ENCODE results near the gene PLD4. TPM values are rescaled to one million over a fixed set of nuclear protein-coding genes. Genes with fewer than 3 reads are reported as not detected.

The PLD4 gene
- total and polyA plus RNA-seq, 2 of the 8 experiments (the other 6 are each of a cell fraction or from before 2014, with no cell fraction given): 0.05 TPM; not detected in 1

- CTCF ChIA-PET (ENCODE audit: partially characterized antibody): interaction anchor here (0.5 to 1.5 kb wide), 3 partner anchors 13 to 403 kb away, joined by 3 to 4 read pairs (median 3); no protein-coding TSS in a partner anchor
- TF ChIP-seq TBP (IDR thresholded peaks at IDR 0.05; ENCODE audit: low read depth, low read length) (no peak), RXRA (IDR thresholded peaks at IDR 0.05; ENCODE audit: insufficient read depth, low read depth, low read length) (no peak), SAP30 (IDR thresholded peaks at IDR 0.05; ENCODE audit: insufficient read depth, insufficient replicate concordance, low read length) (no peak), RNF2 (IDR thresholded peaks at IDR 0.05; ENCODE audit: borderline replicate concordance, low read depth, low read length, missing control alignments, poor library complexity, severe bottlenecking) (no peak), FOSL1 (IDR thresholded peaks at IDR 0.05; ENCODE audit: insufficient read depth, low read depth, low read length) (no peak), CREB1 (IDR thresholded peaks at IDR 0.05) (no peak), CBX5 (IDR thresholded peaks at IDR 0.05; ENCODE audit: low read depth, low read length) (no peak)
- TF ChIP-seq, protein P1, sequence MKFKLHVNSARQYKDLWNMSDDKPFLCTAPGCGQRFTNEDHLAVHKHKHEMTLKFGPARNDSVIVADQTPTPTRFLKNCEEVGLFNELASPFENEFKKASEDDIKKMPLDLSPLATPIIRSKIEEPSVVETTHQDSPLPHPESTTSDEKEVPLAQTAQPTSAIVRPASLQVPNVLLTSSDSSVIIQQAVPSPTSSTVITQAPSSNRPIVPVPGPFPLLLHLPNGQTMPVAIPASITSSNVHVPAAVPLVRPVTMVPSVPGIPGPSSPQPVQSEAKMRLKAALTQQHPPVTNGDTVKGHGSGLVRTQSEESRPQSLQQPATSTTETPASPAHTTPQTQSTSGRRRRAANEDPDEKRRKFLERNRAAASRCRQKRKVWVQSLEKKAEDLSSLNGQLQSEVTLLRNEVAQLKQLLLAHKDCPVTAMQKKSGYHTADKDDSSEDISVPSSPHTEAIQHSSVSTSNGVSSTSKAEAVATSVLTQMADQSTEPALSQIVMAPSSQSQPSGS (IDR thresholded peaks at IDR 0.05; ENCODE audit: low read length): no peak
- TF ChIP-seq, protein P2, sequence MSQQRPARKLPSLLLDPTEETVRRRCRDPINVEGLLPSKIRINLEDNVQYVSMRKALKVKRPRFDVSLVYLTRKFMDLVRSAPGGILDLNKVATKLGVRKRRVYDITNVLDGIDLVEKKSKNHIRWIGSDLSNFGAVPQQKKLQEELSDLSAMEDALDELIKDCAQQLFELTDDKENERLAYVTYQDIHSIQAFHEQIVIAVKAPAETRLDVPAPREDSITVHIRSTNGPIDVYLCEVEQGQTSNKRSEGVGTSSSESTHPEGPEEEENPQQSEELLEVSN (IDR thresholded peaks at IDR 0.05): no peak
Observed at GRCh38 chr14:104878582-104878981, 46.1 kb upstream of the PLD4 start.

More at GRCh38 chr14:104878582-104878981, 46.1 kb upstream of the PLD4 start:
- Histone ChIP-seq H3K79me2 (ENCODE audit: control insufficient read depth in 1 of 2, insufficient read depth in 2 of 2, low read length in 2 of 2) (no peaks in the 10 kb centered on the region; a peak in 1 of 4 replicates), H2BK20ac (ENCODE audit: low read length) (no peak overlapping the region), H2BK15ac (ENCODE audit: low read length) (no peak overlapping the region), H3K27me3 (replicated peaks in 1 of 4; ENCODE audit: control insufficient read depth in 3 of 4, extremely low read depth in 1 of 4, insufficient read depth in 3 of 4, low read length in 3 of 4) (no peaks in the 10 kb centered on the region), H3K4me2 (ENCODE audit: insufficient read depth in 1 of 2, low read depth in 2 of 2, low read length in 2 of 2) (no peak overlapping the region), H3K56ac (replicated peaks; ENCODE audit: insufficient read length, low read depth, low read length) (no peak overlapping the region), H4K91ac (replicated peaks; ENCODE audit: insufficient read length, low read length) (no peak overlapping the region), H4K8ac (ENCODE audit: extremely low read depth, insufficient read depth, low read length) (no peak overlapping the region; the same call in 1 of the 2 replicates), H3K9ac (replicated peaks in 1 of 4; ENCODE audit: extremely low read depth in 1 of 4, low read depth in 3 of 4, low read length in 3 of 4) (no peak overlapping the region), H3K23me2 (ENCODE audit: low read depth, low read length) (no peaks in the 10 kb centered on the region; the same call in 1 of the 2 replicates), H2AK5ac (ENCODE audit: low read depth, low read length) (no peak overlapping the region), H3K4me1 (replicated peaks in 1 of 4; ENCODE audit: control insufficient read depth in 3 of 4, insufficient read depth in 4 of 4, low read length in 3 of 4) (peaks cover 0 to 21% (median 4%) of the 10 kb centered on the region in 4 experiments; a peak in 5 of 7 replicates), H3K36me3 (ENCODE audit: control insufficient read depth in 2 of 4, insufficient read depth in 4 of 4, low read length in 3 of 4) (peaks cover 0 to 11% (median 4%) of the 10 kb centered on the region in 4 experiments; a peak in 4 of 8 replicates), H3K9me3 (ENCODE audit: insufficient read depth in 2 of 2, low read depth in 1 of 2, low read length in 1 of 2) (no peaks in the 10 kb centered on the region), H3K4ac (replicated peaks; ENCODE audit: insufficient read length, low read depth, low read length) (no peak overlapping the region), H3K23ac (ENCODE audit: insufficient read length) (no peak overlapping the region), H2BK120ac (replicated peaks; ENCODE audit: low read depth, low read length) (no peak overlapping the region), H3K27ac (ENCODE audit: low read depth, low read length) (no peak overlapping the region), H4K5ac (ENCODE audit: insufficient read length, low read depth, low read length) (no peak overlapping the region), H4K20me1 (replicated peaks in 1 of 2; ENCODE audit: control insufficient read depth in 1 of 2, insufficient read depth in 2 of 2, low read length in 2 of 2) (peaks cover 5 to 31% of the 10 kb centered on the region in 2 experiments), H3K18ac (ENCODE audit: extremely low read depth, low read length) (no peak overlapping the region), H3K4me3 (ENCODE audit: extremely low read depth in 1 of 4, insufficient read depth in 2 of 4, low read depth in 3 of 4, low read length in 4 of 4) (no peak overlapping the region), H2AFZ (ENCODE audit: low read length) (no peak overlapping the region), H2BK12ac (ENCODE audit: low read depth, low read length) (no peak overlapping the region), H2BK5ac (ENCODE audit: low read depth, low read length) (no peak overlapping the region), H3K14ac (ENCODE audit: insufficient read length) (no peak overlapping the region), H3K79me1 (ENCODE audit: low read depth, low read length) (peaks cover 7% of the 10 kb centered on the region)
- DNase-seq (ENCODE audit: low read depth in 1 of 2, low spot score in 2 of 2) (no peak), FAIRE-seq (no peak)
- POLR2A ChIA-PET (ENCODE audit: partially characterized antibody): interaction anchor here (1.1 to 1.2 kb wide), 2 partner anchors 22 to 34 kb away, joined by 4 read pairs; no protein-coding TSS in a partner anchor
- WGBS, 2 experiments (ENCODE audit: extremely low coverage in 1 of 2, insufficient coverage in 1 of 2, insufficient read length in 1 of 2, insufficient replicate concordance in 2 of 2, low coverage in 1 of 2, low lambda C conversion rate in 2 of 2, missing lambda C conversion rate in 1 of 2): 89% methylated on average over 14 of the region's 14 CpGs; no CpG with 5 or more reads in 1 of the 2 experiments

Measured in H1 (cell line).